GM18507 (cell line): Measurements from ENCODE around the gene CLK1.
A peak's percentile ranks its signal among the peaks of the same experiment; 100 is the strongest.

ENCODE experiments used
- DNase-seq: peaks from one replicate; pipeline ENCODE4 v3.0.0; 2011; ENCODE audit warnings: low read depth; ENCODE audit not compliant: insufficient read length; ENCODE audit errors: extremely low spot score
- FAIRE-seq: peaks from 2 replicates; lab custom pipeline; 2011; peaks lifted over from hg19 to GRCh38; lab: Jason Lieb, UNC

CLK1 gene

GRCh38 chr2:200812122-200813022 lies 52.1 kb downstream of the CLK1 start:
- peak; percentile 22 for DNase-seq
- peak; percentile 46 for FAIRE-seq

- DNase-seq (peak; percentile 96), FAIRE-seq (peak; percentile 94)
Measured at GRCh38 chr2:200811333-200812121, 52.9 kb downstream of the CLK1 start, which contains the start of gene BZW1. BZW1 (plus strand) TSS chr2:200811910; CDS start chr2:200813218, 1,308 bp downstream.

- no peak for FAIRE-seq
- no peak for DNase-seq
Measured at GRCh38 chr2:200810998-200811332, 53.5 kb downstream of the CLK1 start.

GRCh38 chr2:200810252-200810997 lies 54.0 kb downstream of the CLK1 start:
- no peak for FAIRE-seq
- DNase-seq, result no peak

GRCh38 chr2:200809506-200810251 lies 54.8 kb downstream of the CLK1 start:
- no peak for DNase-seq
- no peak for FAIRE-seq
